ENCODE results near the gene TSEN34.

TSEN34 gene

GRCh38 chr19:54203151-54203611, 12.1 kb downstream of the TSEN34 start (continued):
- TF ChIP-seq PRDM10 (tag by site-specific recombination; IDR thresholded peaks at IDR 0.05) (no peak), ZNF658 (tag by site-specific recombination; IDR thresholded peaks at IDR 0.05) (no peak), HOXA7 (CRISPR knock-in tag; IDR thresholded peaks at IDR 0.05; ENCODE audit: borderline replicate concordance) (no peak), MYNN (tag by site-specific recombination; IDR thresholded peaks at IDR 0.05; ENCODE audit: borderline replicate concordance) (no peak)
- TF ChIP-seq, protein P1, sequence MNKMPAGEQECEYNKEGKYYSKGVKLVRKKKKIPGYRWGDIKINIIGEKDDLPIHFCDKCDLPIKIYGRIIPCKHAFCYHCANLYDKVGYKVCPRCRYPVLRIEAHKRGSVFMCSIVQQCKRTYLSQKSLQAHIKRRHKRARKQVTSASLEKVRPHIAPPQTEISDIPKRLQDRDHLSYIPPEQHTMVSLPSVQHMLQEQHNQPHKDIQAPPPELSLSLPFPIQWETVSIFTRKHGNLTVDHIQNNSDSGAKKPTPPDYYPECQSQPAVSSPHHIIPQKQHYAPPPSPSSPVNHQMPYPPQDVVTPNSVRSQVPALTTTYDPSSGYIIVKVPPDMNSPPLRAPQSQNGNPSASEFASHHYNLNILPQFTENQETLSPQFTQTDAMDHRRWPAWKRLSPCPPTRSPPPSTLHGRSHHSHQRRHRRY (tag by site-specific recombination; IDR thresholded peaks at IDR 0.05): no peak

- Histone ChIP-seq H3K4me3 (ENCODE audit: low read depth, low read length) (no peak overlapping the region), H3K9me3 (ENCODE audit: control insufficient read depth, insufficient read depth, low read depth, low read length) (no peaks in the 10 kb centered on the region), H3K27ac (ENCODE audit: extremely low read depth, low read depth, low read length) (no peak overlapping the region), H3K36me3 (ENCODE audit: control insufficient read depth in 2 of 2, insufficient read depth in 1 of 2, low read length in 2 of 2) (peaks cover 54 to 80% of the 10 kb centered on the region in 2 experiments), H3K4me1 (ENCODE audit: control insufficient read depth, insufficient read depth, low read length) (peaks cover 25% of the 10 kb centered on the region)
- ChIA-PET POLR2A (interaction anchor here (1.2 to 9.1 kb wide), 2 partner anchors 15 to 18 kb away, joined by 4 to 152 read pairs; partner anchors contain the start of genes MBOAT7 and TSEN34), CTCF (interaction anchor here (1.3 to 1.7 kb wide), 3 partner anchors 13 to 63 kb away, joined by 4 to 7 read pairs (median 6); partner anchors contain the start of gene TSEN34)
- no peak for TF ChIP-seq ZNF366 (tag by site-specific recombination; conservative IDR thresholded peaks at IDR 0.05)
- TF ChIP-seq ZNF600 (tag by site-specific recombination; IDR thresholded peaks at IDR 0.05): no peak
- TF ChIP-seq ZNF214 (tag by site-specific recombination; IDR thresholded peaks at IDR 0.05; ENCODE audit: borderline replicate concordance): no peak
- no peak for TF ChIP-seq PRDM10 (tag by site-specific recombination; IDR thresholded peaks at IDR 0.05)
- TF ChIP-seq ZNF530 (tag by site-specific recombination; IDR thresholded peaks at IDR 0.05; ENCODE audit: low read depth): no peak
- no peak for TF ChIP-seq HOXC10 (CRISPR knock-in tag; IDR thresholded peaks at IDR 0.05)
- no peak for TF ChIP-seq REPIN1 (tag by site-specific recombination; IDR thresholded peaks at IDR 0.05; ENCODE audit: low read depth)
- TF ChIP-seq ZNF416 (tag by site-specific recombination; IDR thresholded peaks at IDR 0.05): no peak
- TF ChIP-seq ZNF548 (tag by site-specific recombination; IDR thresholded peaks at IDR 0.05): no peak
- no peak for TF ChIP-seq KLF16 (tag by site-specific recombination; IDR thresholded peaks at IDR 0.05)
- TF ChIP-seq, protein P2, sequence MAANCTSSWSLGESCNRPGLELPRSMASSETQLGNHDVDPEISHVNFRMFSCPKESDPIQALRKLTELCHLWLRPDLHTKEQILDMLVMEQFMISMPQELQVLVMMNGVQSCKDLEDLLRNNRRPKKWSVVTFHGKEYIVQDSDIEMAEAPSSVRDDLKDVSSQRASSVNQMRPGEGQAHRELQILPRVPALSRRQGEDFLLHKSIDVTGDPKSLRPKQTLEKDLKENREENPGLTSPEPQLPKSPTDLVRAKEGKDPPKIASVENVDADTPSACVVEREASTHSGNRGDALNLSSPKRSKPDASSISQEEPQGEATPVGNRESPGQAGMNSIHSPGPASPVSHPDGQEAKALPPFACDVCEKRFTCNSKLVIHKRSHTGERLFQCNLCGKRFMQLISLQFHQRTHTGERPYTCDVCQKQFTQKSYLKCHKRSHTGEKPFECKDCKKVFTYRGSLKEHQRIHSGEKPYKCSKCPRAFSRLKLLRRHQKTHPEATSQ (tag by site-specific recombination; IDR thresholded peaks at IDR 0.05): no peak
- TF ChIP-seq RBAK (tag by site-specific recombination; IDR thresholded peaks at IDR 0.05): no peak
- TF ChIP-seq, protein P3, sequence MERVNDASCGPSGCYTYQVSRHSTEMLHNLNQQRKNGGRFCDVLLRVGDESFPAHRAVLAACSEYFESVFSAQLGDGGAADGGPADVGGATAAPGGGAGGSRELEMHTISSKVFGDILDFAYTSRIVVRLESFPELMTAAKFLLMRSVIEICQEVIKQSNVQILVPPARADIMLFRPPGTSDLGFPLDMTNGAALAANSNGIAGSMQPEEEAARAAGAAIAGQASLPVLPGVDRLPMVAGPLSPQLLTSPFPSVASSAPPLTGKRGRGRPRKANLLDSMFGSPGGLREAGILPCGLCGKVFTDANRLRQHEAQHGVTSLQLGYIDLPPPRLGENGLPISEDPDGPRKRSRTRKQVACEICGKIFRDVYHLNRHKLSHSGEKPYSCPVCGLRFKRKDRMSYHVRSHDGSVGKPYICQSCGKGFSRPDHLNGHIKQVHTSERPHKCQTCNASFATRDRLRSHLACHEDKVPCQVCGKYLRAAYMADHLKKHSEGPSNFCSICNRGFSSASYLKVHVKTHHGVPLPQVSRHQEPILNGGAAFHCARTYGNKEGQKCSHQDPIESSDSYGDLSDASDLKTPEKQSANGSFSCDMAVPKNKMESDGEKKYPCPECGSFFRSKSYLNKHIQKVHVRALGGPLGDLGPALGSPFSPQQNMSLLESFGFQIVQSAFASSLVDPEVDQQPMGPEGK (tag by site-specific recombination; IDR thresholded peaks at IDR 0.05): no peak
- no peak for TF ChIP-seq KLF9 (tag by site-specific recombination; IDR thresholded peaks at IDR 0.05; ENCODE audit: low read depth)
- TF ChIP-seq ZNF707 (tag by site-specific recombination; IDR thresholded peaks at IDR 0.05): no peak
- no peak for TF ChIP-seq ZNF488 (tag by site-specific recombination; IDR thresholded peaks at IDR 0.05)
These were observed 13.8 kb downstream of the TSEN34 start for GRCh38 chr19:54204767-54205468.

All from HEK293 (cell line).